PC-3 (cell line): ENCODE data around the gene ADCY2. TPM values are rescaled to one million over a fixed set of nuclear protein-coding genes. Genes with fewer than 3 reads are reported as not detected.

ENCODE experiments used
- ATAC-seq: fragments of 200-7000 bp; cut with Tn5 transposase; 2 replicates; pipeline ENCODE4 v1.9.1; 2020; ENCODE audit warnings: mild to moderate bottlenecking, moderate library complexity
- BruUV-seq: library from RNA; stranded (reverse); fragments of 400-500 nt; replicated peaks from 2 replicates; lab custom pipeline; 2021; lab: Mats Ljungman, UMichigan
- CTCF ChIA-PET: fragments of 300-600 bp; sonication (Branson Sonifier 250); formaldehyde crosslinking; loops from one replicate; lab custom pipeline; 2022; ENCODE audit warnings: antibody characterized with exemption; lab: Charles Lee
- POLR2A ChIA-PET: fragments of 300-600 bp; sonication (Branson Sonifier 250); formaldehyde crosslinking; loops from one replicate; lab custom pipeline; 2022; ENCODE audit warnings: antibody characterized with exemption; ENCODE audit not compliant: unreplicated experiment; lab: Charles Lee
- DNase-seq: peaks from one replicate; pipeline ENCODE4 v3.0.0-alpha.2; 2015
- H2AFZ ChIP-seq: fragments of 300-600 bp; sonication (generic); 2 replicates; pipeline ENCODE4 v1.6.0; 2016; ENCODE audit warnings: antibody characterized with exemption, low read length
- H3F3A ChIP-seq: fragments of 300-600 bp; sonication (generic); one replicate; pipeline ENCODE4 v1.6.0; 2017; ENCODE audit warnings: antibody characterized with exemption, low read length, control low read depth, mild to moderate bottlenecking; ENCODE audit not compliant: unreplicated experiment
- H3K27ac ChIP-seq: fragments of 300-600 bp; sonication (generic); 2 replicates; pipeline ENCODE4 v1.5.1; 2016; ENCODE audit warnings: mild to moderate bottlenecking, low read length
- H3K27me3 ChIP-seq: fragments of 300-600 bp; sonication (generic); 2 replicates; pipeline ENCODE4 v1.6.1; 2016; ENCODE audit warnings: low read length, mixed read lengths
- H3K36me3 ChIP-seq: fragments of 300-600 bp; sonication (generic); 2 replicates; pipeline ENCODE4 v1.6.1; 2016; ENCODE audit warnings: low read depth, mixed run types, low read length, mixed read lengths
- H3K4me1 ChIP-seq: fragments of 300-600 bp; sonication (generic); 2 replicates; pipeline ENCODE4 v1.5.1; 2016; ENCODE audit warnings: low read length; ENCODE audit not compliant: insufficient read depth
- H3K4me2 ChIP-seq: fragments of 300-600 bp; sonication (generic); 2 replicates; pipeline ENCODE4 v1.6.0; 2016; ENCODE audit warnings: low read length
- H3K4me3 ChIP-seq: fragments of 300-600 bp; sonication (generic); 2 replicates; pipeline ENCODE4 v1.5.1; 2016; ENCODE audit warnings: mild to moderate bottlenecking, low read length, mixed read lengths
- H3K79me2 ChIP-seq: fragments of 300-600 bp; sonication (generic); 2 replicates; pipeline ENCODE4 v1.6.1; 2017; ENCODE audit warnings: low read length, mixed read lengths
- H3K9ac ChIP-seq: fragments of 300-600 bp; sonication (generic); 2 replicates; pipeline ENCODE4 v1.6.0; 2016; ENCODE audit warnings: mild to moderate bottlenecking, low read length
- H3K9me2 ChIP-seq: fragments of 300-600 bp; sonication (generic); replicated peaks from 2 replicates; pipeline ENCODE4 v1.6.1; 2016; ENCODE audit warnings: mixed run types, low read length, mixed read lengths
- H3K9me3 ChIP-seq: fragments of 300-600 bp; sonication (generic); 2 replicates; pipeline ENCODE4 v1.6.1; 2016; ENCODE audit warnings: low read length, mixed read lengths
- H4K20me1 ChIP-seq: fragments of 300-600 bp; sonication (generic); 2 replicates; pipeline ENCODE4 v1.6.1; 2016; ENCODE audit warnings: low read length, mixed read lengths
- CTCF ChIP-seq: fragments of 300-600 bp; sonication (generic); conservative IDR thresholded peaks from 2 replicates; pipeline ENCODE4 v1.5.1; 2017; ENCODE audit warnings: antibody characterized with exemption, low read depth, mild to moderate bottlenecking, low read length
- EZH2 ChIP-seq: fragments of 300-600 bp; sonication (generic); IDR thresholded peaks from one replicate; pipeline ENCODE4 v1.6.1; 2017; ENCODE audit warnings: antibody characterized with exemption, mild to moderate bottlenecking, low read length; ENCODE audit not compliant: unreplicated experiment
- EZH2phosphoT487 ChIP-seq: fragments of 300-600 bp; sonication (generic); IDR thresholded peaks from 2 replicates; pipeline ENCODE4 v1.6.1; 2018; ENCODE audit warnings: mild to moderate bottlenecking, antibody characterized with exemption, low read length, borderline replicate concordance
- intact Hi-C: fragments of 100-400 bp; cut with micrococcal nuclease; formaldehyde crosslinking; loops from 2 replicates; pipeline ENCODE4 v1.9.0; 2023
- total RNA-seq: library from RNA; depleted of rRNA; stranded (reverse); fragments of >200 nt; gene quantifications from 2 replicates; pipeline ENCODE4 v1.2.3, GENCODE V29; 2014

Gene ADCY2
- total RNA-seq, 1 experiment from 2014 or later: not detected

DNA sequence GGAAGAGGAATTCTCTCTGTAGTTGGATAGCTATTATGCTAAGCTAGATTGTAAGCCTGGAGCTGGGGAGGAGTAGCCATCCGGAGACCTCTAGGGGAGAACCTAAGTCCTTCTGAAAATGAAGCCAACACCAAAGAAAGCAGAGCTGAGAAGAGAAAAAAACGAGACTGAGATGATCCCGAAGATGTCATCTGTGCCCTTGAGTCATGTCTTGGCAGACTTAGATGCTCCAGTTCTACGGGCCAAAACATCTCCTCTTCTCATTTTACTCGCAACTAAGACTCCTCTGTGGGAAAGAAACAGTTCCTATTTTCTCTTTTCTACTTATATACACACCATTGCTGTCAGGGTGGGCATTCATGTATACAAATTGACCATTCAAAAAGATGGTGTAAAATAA is 34.3 kb upstream of the ADCY2 start:
- BruUV-seq: no TSS peak
- intact Hi-C loops: no loop called here
- TF ChIP-seq EZH2phosphoT487: no peak
- no peak for TF ChIP-seq CTCF
- TF ChIP-seq EZH2: no peak

DNA sequence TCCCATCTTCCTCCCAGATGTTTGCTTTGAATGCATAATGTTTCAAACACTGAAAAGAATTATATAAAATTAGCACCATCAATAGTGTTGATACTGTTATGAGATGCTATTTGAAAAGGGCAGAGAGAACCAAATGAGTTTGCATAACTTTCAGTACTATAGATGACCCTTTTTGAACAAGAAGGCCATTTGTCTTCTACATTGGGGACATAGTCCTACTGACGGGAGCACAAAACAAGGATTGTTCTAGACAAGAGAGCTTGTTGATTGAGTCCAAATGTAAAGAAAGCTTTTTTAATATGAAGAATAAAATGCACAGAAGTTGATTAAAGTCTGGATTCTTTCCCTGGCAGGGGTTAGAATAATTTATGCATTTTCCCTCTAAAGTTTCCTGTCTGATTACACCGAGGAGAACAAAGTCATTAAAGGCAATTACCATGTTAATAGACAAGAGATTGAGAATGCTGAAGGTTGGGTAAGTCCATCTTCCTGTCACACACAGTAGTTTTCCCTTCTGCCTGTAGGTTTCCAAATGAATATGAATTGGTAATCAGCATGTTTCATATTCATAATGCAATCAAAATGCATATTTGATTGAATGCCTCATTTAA is 32.8 kb upstream of the ADCY2 start:
- Histone ChIP-seq H3K4me2 (no peak overlapping the region), H3K9me3 (peaks cover 7% of the 10 kb centered on the region), H3K36me3 (no peaks in the 10 kb centered on the region), H3K27ac (no peak overlapping the region), H4K20me1 (no peaks in the 10 kb centered on the region), H3F3A (no peaks in the 10 kb centered on the region), H3K4me1 (no peaks in the 10 kb centered on the region), H3K9ac (no peak overlapping the region), H3K27me3 (no peaks in the 10 kb centered on the region), H2AFZ (no peak overlapping the region), H3K4me3 (no peak overlapping the region), H3K9me2 (no peaks in the 10 kb centered on the region), H3K79me2 (no peaks in the 10 kb centered on the region)
- ChIA-PET POLR2A (no interaction called here), CTCF (no interaction called here)
- no peak for DNase-seq
- TF ChIP-seq EZH2phosphoT487 (no peak), EZH2 (no peak), CTCF (no peak)
- intact Hi-C loops: no loop called here
- no peak for ATAC-seq
- BruUV-seq: no TSS peak

More for the DNA sequence above, 34.3 kb upstream of the ADCY2 start:
- Histone ChIP-seq H3K4me3 (no peak overlapping the region), H3K9me3 (peaks cover 7% of the 10 kb centered on the region), H3K4me2 (no peak overlapping the region), H4K20me1 (no peaks in the 10 kb centered on the region), H3K27ac (no peak overlapping the region), H3K9me2 (no peaks in the 10 kb centered on the region), H2AFZ (no peak overlapping the region), H3K36me3 (no peaks in the 10 kb centered on the region), H3F3A (no peaks in the 10 kb centered on the region), H3K27me3 (no peaks in the 10 kb centered on the region), H3K79me2 (no peaks in the 10 kb centered on the region), H3K4me1 (no peaks in the 10 kb centered on the region), H3K9ac (no peak overlapping the region)
- CTCF ChIA-PET: no interaction called here
- ATAC-seq (no peak), DNase-seq (no peak)
- POLR2A ChIA-PET: interaction anchor here (0.5 kb wide), 1 partner anchor 24 kb away, joined by 3 read pairs; no protein-coding TSS in a partner anchor

- no peak overlapping the region for H3K4me3 ChIP-seq
- H2AFZ ChIP-seq: no peak overlapping the region
- no TSS peak for BruUV-seq
- H3K9me3 ChIP-seq: peaks cover 7% of the 10 kb centered on the region; the same call in 1 of the 2 replicates
- no peaks in the 10 kb centered on the region for H4K20me1 ChIP-seq
- intact Hi-C loops: no loop called here
- no peak for ATAC-seq
- H3K4me1 ChIP-seq: no peaks in the 10 kb centered on the region
- no peaks in the 10 kb centered on the region for H3F3A ChIP-seq
- no peak overlapping the region for H3K27ac ChIP-seq
- TF ChIP-seq CTCF (no peak), EZH2phosphoT487 (no peak), EZH2 (no peak)
- CTCF ChIA-PET: no interaction called here
- H3K27me3 ChIP-seq: no peaks in the 10 kb centered on the region
- H3K9ac ChIP-seq: no peak overlapping the region
- no peaks in the 10 kb centered on the region for H3K79me2 ChIP-seq
- no peaks in the 10 kb centered on the region for H3K9me2 ChIP-seq
- H3K4me2 ChIP-seq: no peak overlapping the region
- H3K36me3 ChIP-seq: no peaks in the 10 kb centered on the region
- POLR2A ChIA-PET: no interaction called here
- no peak for DNase-seq
Observed at GRCh38 chr5:7364226-7364875, 31.6 kb upstream of the ADCY2 start.
